Epithelial cell of alveolus of lung (primary cell): ENCODE data around the gene SWI5. TPM values are rescaled to one million over a fixed set of nuclear protein-coding genes. Genes with fewer than 3 reads are reported as not detected.

Experiments
- total RNA-seq: library from RNA; depleted of rRNA; stranded (reverse); fragments of >200 nt; gene quantifications from 2 replicates; pipeline ENCODE4 v1.2.1, GENCODE V29; 2015

SWI5 gene
- total RNA-seq: 29.1 and 45.1 TPM in 2 replicates

DNA sequence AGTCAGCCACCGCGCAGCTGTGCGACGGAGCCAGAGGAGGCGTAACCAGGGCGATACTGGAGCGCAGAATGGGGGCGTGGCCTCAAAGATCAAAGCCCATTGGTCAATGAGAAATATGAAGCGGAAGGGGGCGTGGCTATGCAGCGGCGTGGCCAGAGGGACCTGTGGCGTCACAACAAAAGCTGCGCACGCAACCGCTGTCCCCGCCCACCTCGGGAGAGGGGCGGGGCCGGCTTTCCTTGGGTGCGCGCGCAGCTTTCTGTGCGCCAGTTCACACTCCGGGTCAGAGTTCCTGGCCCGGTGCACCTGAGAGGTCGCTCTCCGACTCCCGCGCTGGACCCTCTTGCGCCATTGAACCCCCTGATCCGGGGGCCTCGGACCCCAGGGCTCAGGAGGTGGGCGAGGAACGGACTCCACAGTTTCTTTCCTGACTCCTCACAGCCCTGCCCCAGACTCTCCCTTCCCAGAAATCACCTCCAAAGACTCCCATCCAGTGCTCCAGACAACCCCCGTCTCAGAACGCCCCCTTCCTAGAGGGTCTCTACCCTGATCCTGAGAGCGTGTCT is at the start of gene SWI5:
SWI5 (plus strand) TSS at position 269 of the 566 bp plus-strand sequence.

DNA sequence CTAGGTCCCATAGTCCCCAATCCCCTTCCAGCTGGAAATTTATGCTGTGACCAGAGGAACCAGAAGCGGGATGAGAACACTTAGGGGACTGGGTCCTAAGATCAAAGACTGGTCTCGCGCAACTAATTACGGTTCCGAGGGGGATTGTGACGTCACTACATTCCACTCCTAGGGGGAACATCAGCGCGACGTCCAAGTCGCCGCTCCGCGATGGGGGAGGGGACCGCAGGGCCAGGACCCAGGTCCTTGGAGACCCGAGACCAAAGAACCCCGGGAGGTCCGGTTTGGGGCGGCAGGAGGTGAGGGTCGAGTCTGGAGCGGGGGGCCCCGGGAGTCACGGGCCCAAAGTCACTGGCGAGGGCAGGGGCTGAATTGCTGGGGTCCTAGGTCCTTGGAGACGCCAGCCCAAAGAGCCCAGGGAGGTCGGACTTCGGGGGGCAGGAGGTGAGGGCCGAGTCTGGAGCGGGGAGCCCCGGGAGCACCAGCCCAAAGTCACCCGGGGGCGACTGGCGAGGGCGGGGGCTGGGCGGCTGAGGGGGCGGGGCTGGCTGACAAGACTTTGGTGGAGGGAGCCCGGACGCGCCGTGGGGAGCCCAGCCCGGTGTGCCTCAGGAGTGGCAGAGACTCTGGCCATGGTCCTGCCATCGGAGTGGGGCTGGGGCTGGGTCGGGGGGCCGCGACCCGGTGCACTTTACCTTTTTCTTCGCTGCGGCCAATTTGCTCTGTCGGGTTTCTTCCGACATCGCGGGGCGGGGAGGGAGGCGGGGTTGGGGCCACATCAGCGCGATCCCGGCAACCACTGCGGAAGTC is 673 bp upstream of the SWI5 start, which contains the start of gene GOLGA2:
GOLGA2 (minus strand) TSS at position 810 of the 810 bp plus-strand sequence; CDS start at position 779, 31 bp downstream.

DNA sequence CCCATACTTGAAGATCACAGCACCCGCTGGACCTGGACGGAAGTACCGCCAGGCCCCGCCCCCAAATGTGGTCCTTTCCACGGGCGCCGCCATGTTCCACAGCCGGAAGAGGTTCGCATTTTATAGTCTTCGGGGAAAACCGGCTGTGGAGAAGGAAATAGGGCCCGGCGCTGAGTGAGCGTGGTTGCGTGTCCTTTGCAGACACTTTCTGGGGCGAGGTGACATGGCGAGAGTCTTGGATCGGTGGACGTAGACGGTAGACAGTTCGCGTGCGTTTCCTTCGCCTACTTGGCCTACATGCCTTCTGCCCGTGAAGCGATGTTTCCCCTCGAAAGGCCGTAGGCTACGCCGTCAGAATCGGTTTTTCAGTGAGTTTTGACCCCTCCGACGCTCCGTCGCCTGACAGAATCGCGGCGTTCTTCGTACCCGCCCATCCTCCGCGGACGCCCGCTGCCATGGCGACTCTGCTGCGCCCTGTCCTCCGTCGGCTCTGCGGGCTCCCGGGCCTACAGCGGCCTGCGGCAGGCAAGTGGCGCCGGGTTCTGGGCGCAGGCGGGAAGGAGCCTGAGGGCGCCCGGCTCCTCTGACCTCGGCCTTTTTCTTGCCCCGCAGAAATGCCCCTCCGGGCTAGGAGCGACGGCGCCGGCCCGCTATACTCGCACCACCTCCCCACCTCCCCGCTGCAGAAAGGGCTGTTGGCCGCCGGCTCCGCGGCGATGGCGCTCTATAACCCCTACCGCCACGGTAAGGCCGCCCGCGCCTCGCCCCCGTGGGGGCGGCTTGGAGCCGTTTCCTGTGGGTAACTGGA is 46.5 kb downstream of the SWI5 start, which contains the start of the genes COQ4 and TRUB2:
COQ4 (plus strand) TSS at position 436 of the 808 bp plus-strand sequence; CDS start at position 456, 20 bp downstream.
TRUB2 (minus strand) TSS at position 44 of the 808 bp plus-strand sequence; CDS start at position 5, 39 bp downstream.

Other genes starting within 250 kb of the SWI5 start
- gene NAIF1, start 209.0 kb upstream of the SWI5 start, total RNA-seq: 6.6 and 11.5 TPM in 2 replicates
- gene SLC25A25, start 208.0 kb upstream of the SWI5 start, total RNA-seq: 14.8 and 15.6 TPM in 2 replicates
- gene PTGES2, start 148.5 kb upstream of the SWI5 start, total RNA-seq: 55.6 and 70.1 TPM in 2 replicates
- 1.8 TPM in 1 of 2 replicates, not detected in the other for gene LCN2, start 126.8 kb upstream of the SWI5 start, total RNA-seq
- 265 and 358 TPM in 2 replicates for gene BBLN, start 116.0 kb upstream of the SWI5 start, total RNA-seq
- gene CIZ1, start 84.7 kb upstream of the SWI5 start, total RNA-seq: 37.4 and 61.9 TPM in 2 replicates
- gene DNM1, start 72.9 kb upstream of the SWI5 start, total RNA-seq: 8.7 and 23.2 TPM in 2 replicates
- 77.1 and 120 TPM in 2 replicates for gene GOLGA2, start 269 bp upstream of the SWI5 start, total RNA-seq
- gene TRUB2, start 46.2 kb downstream of the SWI5 start, total RNA-seq: 12.9 and 20.2 TPM in 2 replicates
- gene COQ4, start 46.6 kb downstream of the SWI5 start, total RNA-seq: 34.3 and 59.9 TPM in 2 replicates
- gene SLC27A4, start 64.3 kb downstream of the SWI5 start, total RNA-seq: 16.4 and 26.8 TPM in 2 replicates
- gene URM1, start 95.1 kb downstream of the SWI5 start, total RNA-seq: 37.8 and 39.4 TPM in 2 replicates
- gene CERCAM, start 144.6 kb downstream of the SWI5 start, total RNA-seq: 99.9 and 144 TPM in 2 replicates
- gene ODF2, start 179.7 kb downstream of the SWI5 start, total RNA-seq: 14.3 and 25.5 TPM in 2 replicates
- 27.0 and 27.8 TPM in 2 replicates for gene GLE1, start 228.4 kb downstream of the SWI5 start, total RNA-seq